ENCODE measurements around the gene GFM1.

The GFM1 gene

DNA sequence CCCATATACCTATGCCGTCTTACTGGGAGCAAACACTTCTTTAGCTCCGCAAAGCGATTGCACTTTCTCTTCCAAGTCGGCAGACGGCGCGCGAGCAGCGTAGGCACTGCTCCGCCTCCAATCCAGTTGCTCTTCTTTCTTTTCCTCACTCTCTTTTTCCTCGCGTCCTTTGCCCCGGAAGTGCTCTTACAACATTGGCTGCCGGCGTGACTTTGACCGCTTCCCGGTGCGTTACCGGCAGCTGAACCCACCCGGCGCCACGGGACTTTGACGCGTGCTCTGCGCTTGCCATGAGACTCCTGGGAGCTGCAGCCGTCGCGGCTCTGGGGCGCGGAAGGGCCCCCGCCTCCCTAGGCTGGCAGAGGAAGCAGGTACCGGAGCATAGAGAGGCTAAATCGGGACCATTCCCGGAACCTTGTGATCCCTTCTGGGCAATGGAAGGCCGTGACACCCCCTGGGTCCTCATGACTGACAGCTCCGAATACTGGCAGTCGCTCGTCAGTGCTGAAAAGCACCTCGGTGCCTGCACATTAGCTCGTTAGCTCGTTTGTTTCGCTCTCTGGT is at the start of gene GFM1:
GFM1 (plus strand) TSS at position 183 of the 564 bp plus-strand sequence; CDS start at position 291, 108 bp downstream.
- DNase-seq: peak; percentile 81 to 88

DNA sequence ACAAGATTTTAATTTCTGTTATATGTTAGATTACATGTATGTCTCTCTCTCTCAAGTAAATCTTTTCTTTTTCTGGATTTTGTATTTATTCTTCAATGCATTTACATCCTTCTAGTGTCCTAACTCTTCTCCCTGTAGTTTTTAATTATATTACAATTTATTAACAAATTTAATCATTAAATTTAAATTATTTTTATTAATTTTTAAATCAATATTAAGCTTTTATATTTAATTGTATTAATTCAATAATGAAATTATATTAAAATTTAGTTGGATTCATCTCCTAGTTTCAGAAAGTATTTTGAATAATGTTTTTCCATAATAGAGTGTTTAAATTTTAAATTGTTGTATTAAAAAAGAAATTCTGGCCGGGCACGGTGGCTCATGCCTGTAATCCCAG is 43.5 kb upstream of the GFM1 start:
- DNase-seq: no peak

DNA sequence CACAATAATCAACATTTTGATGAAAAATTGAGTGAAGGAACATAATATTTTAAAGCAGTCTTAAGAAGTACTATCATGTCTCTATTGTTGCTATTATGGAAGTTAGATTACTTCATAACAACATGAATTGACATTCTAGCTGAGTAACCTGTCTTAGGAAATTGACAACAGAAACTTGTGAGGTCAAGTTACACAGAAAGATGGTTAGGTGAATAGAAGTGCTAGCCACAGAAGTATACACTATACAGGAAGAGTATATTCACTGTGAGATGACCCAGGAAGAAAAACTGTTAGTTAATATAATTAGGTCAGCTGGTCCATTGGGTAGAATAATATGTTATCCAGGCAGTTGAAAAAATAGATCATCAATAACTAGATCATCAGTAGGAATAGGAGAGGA is 42.1 kb upstream of the GFM1 start:
- DNase-seq: no peak

DNA sequence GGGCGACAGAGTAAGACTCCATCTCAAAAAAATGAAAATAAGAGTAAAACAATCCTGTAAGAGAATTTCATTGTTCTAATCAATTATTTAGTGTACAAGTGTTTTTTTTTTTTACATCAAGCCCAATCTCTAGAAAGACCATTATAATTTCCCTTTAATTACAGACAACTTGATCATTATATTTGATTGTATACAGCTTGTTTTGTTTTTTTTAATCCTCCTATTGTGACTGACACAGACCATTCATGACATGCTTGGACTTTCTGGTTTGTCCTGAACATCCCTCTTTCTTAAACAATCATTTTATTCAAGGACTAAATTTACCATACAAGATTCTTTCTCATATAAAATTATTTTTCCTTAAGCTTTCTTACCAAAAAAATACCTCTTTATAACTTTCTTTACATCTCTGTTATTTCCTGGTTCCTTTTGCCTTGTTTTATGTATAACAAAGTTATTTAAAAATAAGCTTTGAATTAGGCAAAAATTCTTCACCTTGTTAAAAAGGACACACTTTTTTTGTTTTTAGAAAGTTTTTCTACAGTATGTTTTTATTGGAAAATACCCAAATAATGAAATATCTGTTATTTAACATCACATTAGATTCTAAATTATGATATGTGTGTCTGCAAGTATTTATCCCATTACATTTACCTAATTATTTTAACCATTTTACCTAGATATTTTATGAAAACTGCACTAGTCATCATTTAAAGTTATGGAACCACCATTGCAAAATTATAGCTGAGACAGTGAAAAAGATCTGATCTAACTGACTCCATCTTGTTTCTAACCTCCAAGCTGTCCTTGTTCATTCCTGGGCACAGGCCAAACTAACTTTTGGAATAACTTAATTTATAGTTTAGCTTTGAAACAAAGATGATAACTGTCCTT is 26.1 kb upstream of the GFM1 start:
- no peak for DNase-seq

DNA sequence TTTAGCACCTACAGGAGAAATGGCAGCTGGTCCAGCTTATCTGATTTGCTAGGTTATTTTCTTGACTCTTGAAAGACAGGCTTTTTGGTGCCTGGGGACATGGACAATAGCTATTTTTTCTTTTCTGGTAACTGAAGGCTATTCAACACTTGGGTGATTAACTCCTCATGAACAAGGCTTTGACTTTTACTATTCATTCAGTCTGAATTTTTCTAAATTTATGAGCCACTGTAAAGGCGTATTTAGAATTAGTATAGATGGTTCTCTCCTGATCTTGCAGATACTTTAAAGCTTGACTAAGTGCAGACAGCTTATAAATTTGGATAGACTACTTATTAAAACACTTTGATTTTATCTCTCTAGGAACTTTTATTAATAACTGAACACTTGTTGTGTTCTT is 18.4 kb upstream of the GFM1 start:
- no peak for DNase-seq

DNA sequence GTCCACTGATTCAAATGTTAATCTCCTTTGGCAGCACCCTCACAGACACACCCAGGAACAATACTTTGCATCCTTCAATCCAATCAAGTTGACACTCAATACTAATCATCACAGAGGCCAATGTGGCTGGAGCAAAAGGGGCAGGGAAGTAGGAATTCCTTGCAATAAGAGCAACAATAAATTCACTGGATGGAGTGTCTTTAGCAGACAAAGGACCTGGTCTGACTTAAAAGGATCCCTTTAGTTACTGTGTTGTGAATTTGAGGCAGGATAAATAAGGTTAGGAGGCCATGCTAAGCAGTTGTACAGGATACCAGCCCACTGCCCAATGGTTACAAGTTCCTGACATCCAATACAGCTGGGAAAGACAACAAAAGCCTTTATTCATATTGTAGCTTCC is 12.3 kb upstream of the GFM1 start:
- no peak for DNase-seq

DNA sequence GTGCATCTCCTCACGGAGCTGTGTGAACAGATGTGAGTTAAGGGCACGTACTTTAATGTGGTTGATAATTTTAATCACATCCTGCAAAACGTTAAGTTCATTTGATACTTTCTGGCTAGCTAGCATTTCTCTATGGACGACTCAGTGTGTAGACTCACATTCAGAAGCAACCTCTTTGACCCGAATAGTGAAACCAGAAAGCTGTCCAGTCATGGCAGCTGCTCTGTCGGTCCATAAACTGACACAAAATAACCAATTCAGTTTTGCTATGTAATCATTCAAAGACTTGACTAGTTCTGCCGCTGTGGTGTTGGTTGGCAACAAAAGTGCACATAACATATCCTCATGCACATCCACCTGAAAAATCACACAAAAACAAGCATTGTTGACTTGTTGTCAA is 3.7 kb upstream of the GFM1 start:
- no peak for DNase-seq

DNA sequence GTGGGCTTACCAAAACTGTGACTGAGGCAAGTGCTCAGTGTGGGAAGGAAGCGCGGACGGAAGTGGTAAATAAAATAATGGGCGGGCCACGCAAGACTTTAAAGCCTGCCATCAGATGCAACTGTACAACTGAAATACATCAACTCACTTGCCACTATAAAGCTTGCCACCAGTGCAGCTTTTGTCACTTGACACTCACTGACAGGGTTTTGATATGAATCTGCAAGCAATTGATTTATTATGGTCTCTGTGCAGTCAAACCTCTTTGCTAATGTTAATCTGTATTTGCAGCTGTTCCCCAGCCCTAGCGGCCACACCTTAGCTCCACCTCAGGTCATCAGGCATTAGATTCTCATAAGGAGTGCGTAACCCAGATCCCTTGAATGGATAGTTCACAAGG is 2.3 kb upstream of the GFM1 start:
- no peak for DNase-seq

DNA sequence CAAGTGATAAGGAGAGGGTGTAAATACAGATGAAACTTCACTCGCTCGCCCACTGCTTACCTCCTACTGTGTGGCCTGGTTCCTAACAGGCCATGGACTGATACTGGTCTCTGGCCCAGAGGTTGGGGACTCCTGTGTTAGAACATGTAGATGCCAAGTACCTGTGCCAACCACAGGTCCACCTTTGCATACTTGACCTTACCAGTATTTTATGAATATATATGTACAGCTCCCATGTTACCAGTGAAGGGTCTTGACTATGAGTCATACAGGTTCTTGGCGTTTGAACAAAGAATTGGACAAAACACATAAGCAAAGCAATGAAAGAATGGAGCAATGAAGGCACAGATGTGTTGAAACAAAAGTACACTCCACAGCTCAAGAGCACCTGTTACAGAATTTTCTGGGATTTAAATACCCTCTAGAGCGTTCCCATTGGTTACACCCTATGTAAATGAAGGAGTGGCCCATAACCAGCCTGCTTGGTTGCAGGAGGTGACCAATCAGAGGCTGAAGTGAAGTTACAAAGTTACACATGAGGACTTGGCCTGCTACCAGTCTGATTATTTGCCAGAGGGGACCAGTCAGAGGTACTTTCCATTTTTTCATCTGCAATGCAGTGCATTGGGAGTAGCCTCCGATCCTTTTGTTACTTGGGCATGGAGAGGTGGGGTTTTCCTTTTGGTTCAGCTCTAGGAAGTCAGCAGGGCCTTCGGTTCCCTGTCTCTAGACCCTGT is 1.7 kb upstream of the GFM1 start:
- DNase-seq: no peak

DNA sequence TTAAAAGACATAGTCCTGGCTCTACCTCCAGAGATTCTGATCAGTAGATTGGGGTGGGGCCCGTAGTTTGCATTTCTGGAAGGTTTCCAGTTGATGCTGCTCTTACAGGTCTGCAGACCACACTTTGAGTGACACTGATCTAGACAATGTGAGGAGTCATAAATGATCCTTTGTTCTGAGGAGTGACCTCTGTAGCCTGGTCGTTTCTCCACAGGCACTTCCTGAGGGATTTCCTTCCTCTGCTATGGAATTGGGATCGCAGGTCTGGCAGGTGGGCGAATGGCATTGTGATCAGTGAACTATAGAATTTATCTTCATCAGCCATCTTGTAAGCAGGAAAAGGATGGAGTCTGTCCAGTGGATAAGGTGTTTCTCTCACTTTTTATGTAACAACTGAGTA is 5.5 kb downstream of the GFM1 start:
- no peak for DNase-seq

DNA sequence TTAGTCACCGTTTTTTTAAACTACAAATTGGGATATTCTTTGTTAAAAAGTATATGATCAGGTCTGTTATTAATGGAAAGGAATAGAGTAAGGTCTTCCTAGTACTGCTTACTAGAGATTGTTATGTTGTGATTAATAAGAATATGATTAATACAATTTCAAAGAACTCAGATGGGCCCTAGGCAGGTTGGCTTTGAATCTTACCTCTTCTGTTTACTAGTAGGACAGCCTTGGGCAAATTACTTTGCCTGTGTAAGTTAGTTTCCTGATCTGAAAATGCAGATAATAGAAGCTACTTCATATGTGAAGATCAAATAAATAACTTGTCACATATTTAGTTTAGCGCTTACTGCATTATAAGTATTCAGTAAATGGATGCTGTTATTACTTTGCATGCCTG is 6.9 kb downstream of the GFM1 start:
- no peak for DNase-seq

DNA sequence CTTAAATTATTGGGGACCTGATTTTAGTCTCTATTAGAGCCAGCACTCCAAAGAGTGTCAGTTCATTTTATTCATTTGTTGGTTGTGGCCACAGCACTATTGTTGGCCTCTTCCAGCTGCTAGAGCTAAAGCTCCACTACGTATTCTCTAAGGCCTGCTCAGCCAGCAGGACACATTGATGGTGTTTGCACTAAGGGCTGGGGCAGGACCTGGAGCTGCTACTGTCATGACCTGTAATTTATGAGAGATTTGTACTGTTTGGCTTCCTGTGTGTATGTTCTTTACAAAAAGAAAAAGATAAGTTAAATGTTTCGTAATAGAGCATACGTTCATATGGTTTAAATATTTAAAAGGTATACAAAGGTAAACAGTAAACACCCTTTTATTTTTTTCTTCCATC is 8.1 kb downstream of the GFM1 start:
- no peak for DNase-seq

DNA sequence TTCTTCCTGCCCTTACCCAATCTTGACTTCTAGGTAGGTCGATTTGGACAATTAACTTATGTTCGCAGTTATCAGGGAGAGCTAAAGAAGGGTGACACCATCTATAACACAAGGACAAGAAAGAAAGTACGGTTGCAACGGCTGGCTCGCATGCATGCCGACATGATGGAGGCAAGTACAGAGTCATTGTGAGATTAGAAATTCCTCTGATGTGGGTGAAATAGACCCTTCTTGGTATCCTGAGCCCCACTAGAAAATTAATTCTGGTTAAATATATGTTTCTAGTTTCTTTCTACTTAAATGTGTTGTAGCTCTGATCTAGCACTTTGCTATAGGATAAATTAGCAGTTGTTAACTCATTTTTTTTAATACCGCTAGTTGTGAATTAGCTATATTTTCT is 14.6 kb downstream of the GFM1 start:
- DNase-seq: no peak

DNA sequence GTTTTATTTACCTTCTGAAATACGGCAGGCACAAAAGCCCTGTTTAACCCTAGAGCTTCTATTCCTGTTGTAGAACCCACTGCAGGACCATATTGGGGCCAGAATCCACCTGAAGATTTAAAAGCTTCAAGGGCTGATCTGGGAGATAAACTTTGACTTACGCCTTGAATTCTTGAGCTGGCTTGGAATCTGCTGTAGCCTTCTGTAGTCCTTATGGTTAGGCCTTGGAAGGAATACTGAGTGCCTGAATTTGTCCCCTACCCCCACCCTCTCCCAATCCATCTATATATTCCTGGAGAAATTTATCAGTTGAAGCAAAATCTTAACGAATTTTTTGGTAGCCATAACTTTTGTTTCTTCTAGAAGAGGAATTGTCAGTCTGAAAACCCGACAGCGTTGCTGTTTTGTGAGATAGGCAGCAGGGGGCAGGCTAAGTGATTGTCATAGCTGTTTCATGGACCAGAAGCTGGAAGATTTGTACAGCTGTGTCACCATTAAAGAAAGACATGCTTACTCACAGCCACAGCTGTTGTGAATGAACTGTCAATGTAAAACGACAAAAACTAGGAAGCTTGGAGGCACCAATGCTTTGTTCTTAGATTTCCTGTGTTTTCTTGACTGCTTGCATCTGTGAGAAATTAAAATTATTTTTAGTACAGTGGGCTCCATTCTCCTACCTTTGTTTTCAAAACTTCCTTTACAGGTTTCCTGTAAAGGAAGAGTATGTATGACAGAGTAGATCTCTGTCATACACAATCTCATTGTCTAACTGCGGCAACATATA is 15.3 kb downstream of the GFM1 start:
- DNase-seq: peak; percentile 33 to 35

DNA sequence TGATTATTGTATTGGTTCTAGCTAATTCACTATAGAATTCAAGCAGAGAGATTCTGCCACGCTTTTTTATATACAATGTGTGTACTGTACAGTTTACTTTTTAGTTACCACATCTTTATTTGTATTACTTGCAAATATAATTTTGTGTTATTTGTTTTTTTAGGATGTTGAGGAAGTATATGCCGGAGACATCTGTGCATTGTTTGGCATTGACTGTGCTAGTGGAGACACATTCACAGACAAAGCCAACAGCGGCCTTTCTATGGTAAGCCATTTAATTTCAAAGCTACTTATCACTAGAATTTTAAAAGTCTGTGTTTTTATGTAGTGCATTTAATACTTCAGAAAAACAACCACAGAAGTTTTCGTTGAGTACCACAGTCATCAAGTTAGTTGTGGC is 16.4 kb downstream of the GFM1 start:
- no peak for DNase-seq

DNA sequence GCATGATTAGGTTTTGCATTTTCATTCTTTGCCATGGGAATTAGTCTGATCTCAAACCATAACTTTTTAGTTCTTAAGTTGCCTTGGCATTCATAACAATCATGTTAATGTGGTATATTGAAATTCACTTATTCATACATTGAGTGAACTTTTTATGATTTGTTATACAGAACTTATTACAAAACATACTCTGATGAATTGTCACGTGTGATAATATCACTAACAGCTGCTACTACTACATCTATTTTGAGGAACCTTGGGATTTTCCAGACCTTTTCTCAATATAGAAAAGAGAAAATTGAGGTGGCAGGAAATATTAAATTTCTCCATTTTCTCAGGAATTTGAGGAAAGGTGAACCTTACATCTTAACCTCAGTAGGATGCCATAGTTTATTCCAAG is 18.9 kb downstream of the GFM1 start:
- no peak for DNase-seq

DNA sequence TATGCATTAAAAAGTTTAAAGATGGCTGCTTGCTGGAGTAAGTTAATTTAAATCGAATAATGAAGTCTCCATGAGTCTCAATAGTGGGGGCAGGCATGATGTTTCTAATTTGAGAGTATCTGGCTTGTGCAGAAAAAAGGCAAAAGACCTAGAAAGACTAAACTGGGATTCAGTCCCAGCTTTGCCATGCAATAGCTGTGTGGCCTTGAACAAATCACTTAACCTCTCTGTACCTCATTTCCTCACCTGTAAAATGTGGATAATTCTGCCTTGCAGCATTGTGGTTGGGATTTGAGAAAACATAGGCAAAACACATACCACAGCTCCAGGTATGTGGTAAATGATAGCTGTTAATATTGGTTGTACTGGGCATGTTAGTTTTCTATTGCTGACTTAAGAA is 19.5 kb downstream of the GFM1 start:
- DNase-seq: no peak

DNA sequence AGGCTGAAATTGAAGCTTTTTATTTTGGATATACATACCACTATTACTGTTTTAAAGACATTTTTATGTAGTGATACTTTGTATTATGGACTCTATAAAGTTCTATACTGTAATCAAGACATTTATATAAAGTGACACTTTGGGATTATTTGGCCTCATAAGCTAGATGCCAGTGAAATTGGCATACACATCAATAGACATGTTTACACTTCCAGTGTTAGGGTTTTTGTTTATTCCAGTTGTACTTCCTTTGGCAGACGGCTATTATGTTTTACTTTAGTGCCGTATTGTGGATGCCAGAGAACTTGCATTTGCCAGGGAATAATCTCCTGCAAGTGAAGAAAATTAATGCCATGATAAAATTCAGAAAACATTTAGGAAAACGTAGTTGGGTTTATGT is 22.1 kb downstream of the GFM1 start:
- DNase-seq: no peak

DNA sequence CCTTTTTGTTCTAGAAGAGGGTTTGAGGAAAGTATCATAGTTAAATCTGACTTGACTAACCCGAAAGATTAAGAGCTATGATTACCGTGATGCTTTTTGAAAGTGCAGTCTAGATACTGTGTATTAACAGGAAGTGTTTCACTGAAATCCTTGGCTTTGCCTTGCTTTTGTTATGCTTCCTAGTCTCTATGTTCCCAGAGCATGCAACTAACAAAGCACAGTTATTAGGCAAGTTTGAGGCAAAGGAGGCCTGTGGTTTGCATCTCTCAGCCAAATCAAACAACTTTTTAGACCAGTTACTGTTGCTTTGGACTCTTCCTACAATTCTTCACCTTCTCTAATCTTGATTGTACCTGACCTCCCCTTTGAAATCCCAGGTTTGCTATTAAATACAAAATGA is 24.2 kb downstream of the GFM1 start:
- no peak for DNase-seq

DNA sequence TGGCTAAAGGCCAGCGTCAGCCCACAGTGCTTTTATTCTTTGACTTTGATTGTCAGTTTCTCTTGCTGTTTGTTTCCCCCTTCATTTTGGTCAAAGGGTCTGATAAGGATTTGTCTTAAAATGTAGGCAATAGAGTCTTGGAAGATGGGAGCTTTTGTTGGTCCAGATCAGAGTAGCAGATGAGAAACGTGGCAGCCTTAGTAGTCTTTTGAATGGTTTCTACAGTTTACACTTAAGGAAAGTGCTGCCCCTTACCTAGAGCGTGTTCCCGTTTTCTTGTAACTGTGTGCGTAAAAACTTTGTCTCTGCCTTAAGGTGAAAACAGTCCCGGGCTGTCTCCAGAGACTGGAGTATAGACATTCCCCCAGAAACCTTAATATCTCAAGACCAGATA is 27.5 kb downstream of the GFM1 start:
- DNase-seq: no peak

DNA sequence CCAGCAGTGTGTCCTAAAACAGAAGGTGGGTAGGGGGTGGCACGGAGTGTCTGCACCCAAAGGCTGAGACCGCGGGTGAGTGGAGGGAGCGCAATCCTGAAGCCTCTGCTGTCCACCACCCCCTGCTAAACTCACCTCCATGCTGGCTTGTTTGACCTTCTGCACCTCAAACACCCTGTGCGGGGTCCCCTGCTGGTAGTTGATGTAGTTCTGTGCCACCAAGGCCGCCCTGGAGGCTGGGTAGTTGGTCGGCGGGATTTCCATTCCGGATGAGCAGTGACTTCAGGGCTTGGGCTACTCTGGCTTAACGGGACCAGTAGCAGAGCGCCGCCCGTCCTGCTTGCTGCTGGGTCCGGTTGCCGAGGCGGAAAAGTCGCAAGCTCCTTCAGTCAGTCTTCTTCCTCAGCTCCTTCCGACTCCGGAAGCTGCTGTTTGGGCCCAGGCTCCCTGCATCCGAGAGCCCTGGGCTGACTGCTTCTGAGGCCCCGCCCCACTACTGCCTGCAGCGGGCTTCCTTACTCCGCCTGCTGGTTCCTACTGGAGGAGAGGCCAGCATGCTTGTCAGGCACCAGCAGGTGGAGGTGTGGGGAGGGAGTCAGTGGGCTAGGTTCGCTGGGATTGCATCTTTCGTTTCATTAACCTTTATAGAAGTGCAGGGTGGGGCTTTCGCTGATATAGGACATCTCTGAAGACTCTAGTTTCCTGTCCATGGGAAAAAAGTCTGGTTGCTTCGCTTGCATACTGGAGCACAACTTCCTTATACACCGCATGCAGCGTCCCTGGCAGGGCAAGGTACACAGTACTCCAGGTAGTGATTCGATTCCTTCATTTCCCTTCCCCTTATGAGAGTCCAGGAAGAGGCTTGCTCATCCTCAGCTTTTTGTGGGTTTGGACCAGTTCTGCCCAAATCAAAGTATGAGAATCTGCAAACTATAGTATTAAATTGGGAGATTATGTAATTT is 28.2 kb downstream of the GFM1 start, which contains the start of gene LXN:
LXN (minus strand) TSS at position 434 of the 962 bp plus-strand sequence; CDS start at position 264, 170 bp downstream.
- DNase-seq: peak; percentile 66 to 71

DNA sequence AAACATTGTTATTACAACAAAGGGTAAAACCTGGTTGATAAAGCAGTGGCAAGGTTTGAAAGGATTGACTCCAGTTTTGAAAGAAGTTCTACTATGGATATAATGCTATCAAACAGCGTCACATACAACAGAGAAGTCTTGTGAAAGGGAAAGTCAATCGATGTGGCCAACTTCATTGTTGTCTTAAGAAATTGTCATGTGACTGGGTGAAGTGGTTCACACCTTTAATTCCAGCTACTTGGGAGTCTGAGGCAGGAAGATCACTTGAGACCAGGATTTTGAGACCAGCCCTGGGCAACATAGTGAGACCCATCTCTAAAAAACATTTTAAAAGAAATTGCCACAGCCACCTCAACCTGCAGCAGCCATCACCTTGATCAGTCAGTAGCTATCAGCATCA is 34.4 kb downstream of the GFM1 start:
- DNase-seq: no peak

Measured in stimulated activated CD4-positive, alpha-beta T cell treated with anti-CD3 and anti-CD28 coated beads, Interleukin-4, amount 100 ng/mL, for 4 hours (primary cell).